SK-N-SH treated with all-trans-retinoic acid at 6 μM for 48 hours (cell line): Measurements from ENCODE around the gene AOPEP.

Source experiments
- ATAC-seq: fragments of 200-7000 bp; cut with Tn5 transposase; 3 replicates; pipeline ENCODE4 v1.9.1; 2020; ENCODE audit warnings: mild to moderate bottlenecking, moderate library complexity
- ARNTL ChIP-seq: fragments of 450-650 bp; formaldehyde crosslinking; IDR thresholded peaks from 2 replicates; pipeline ENCODE4 v1.5.0; 2020; ENCODE audit warnings: low read depth, mild to moderate bottlenecking, moderate library complexity, borderline replicate concordance
- BACH2 ChIP-seq: fragments of 250-450 bp; sonication (Bioruptor Pico); IDR thresholded peaks from 2 replicates; pipeline ENCODE4 v1.9.0; 2021; ENCODE audit warnings: mild to moderate bottlenecking, borderline replicate concordance
- CREB5 ChIP-seq: fragments of 250-450 bp; sonication (Bioruptor Pico); IDR thresholded peaks from 2 replicates; pipeline ENCODE4 v1.5.1; 2020; ENCODE audit warnings: low read depth, mild to moderate bottlenecking, moderate library complexity
- CSDC2 ChIP-seq: fragments of 250-450 bp; sonication (Bioruptor Pico); IDR thresholded peaks from 2 replicates; pipeline ENCODE4 v1.5.0; 2020; ENCODE audit warnings: mild to moderate bottlenecking, moderate library complexity
- CSRNP3 ChIP-seq: fragments of 250-450 bp; sonication (Bioruptor Pico); IDR thresholded peaks from 2 replicates; pipeline ENCODE4 v1.5.1; 2021; ENCODE audit warnings: mild to moderate bottlenecking, moderate library complexity
- ESRRG ChIP-seq: fragments of 250-450 bp; sonication (Bioruptor Pico); IDR thresholded peaks from 2 replicates; pipeline ENCODE4 v1.6.1; 2021; ENCODE audit warnings: mild to moderate bottlenecking
- GLIS3 ChIP-seq: fragments of 250-450 bp; sonication (Bioruptor Pico); IDR thresholded peaks from 2 replicates; pipeline ENCODE4 v1.5.0; 2020; ENCODE audit warnings: mild to moderate bottlenecking, moderate library complexity
- ISL1 ChIP-seq: fragments of 250-450 bp; sonication (Bioruptor Pico); IDR thresholded peaks from 2 replicates; pipeline ENCODE4 v2.1.2; 2022; ENCODE audit warnings: mild to moderate bottlenecking, moderate library complexity
- OSR1 ChIP-seq: fragments of 250-450 bp; sonication (Bioruptor Pico); IDR thresholded peaks from 2 replicates; pipeline ENCODE4 v1.8.0; 2022; ENCODE audit warnings: moderate library complexity, mild to moderate bottlenecking, inconsistent platforms
- POU6F1 ChIP-seq: fragments of 250-450 bp; sonication (Bioruptor Pico); IDR thresholded peaks from 2 replicates; pipeline ENCODE4 v1.8.0; 2021; ENCODE audit warnings: low read depth, mild to moderate bottlenecking, moderate library complexity, borderline replicate concordance
- PPARA ChIP-seq: fragments of 250-450 bp; sonication (Bioruptor Pico); IDR thresholded peaks from 2 replicates; pipeline ENCODE4 v1.5.0; 2020; ENCODE audit warnings: mild to moderate bottlenecking, borderline replicate concordance
- SNAI2 ChIP-seq: fragments of 250-450 bp; sonication (Bioruptor Pico); IDR thresholded peaks from 2 replicates; pipeline ENCODE4 v1.5.0; 2020; ENCODE audit warnings: mild to moderate bottlenecking, moderate library complexity
- TCF4 ChIP-seq: fragments of 250-450 bp; sonication (Bioruptor Pico); IDR thresholded peaks from 2 replicates; pipeline ENCODE4 v1.8.0; 2021; ENCODE audit warnings: mild to moderate bottlenecking, moderate library complexity, borderline replicate concordance
- TOX ChIP-seq: fragments of 250-450 bp; sonication (Bioruptor Pico); IDR thresholded peaks from 2 replicates; pipeline ENCODE4 v1.8.0; 2021; ENCODE audit warnings: mild to moderate bottlenecking, moderate library complexity, borderline replicate concordance
- TSHZ2 ChIP-seq: fragments of 250-450 bp; sonication (Bioruptor Pico); IDR thresholded peaks from 2 replicates; pipeline ENCODE4 v1.5.0; 2020; ENCODE audit warnings: mild to moderate bottlenecking, moderate library complexity
- ZC3H10 ChIP-seq: fragments of 250-450 bp; sonication (Bioruptor Pico); IDR thresholded peaks from 2 replicates; pipeline ENCODE4 v1.5.1; 2021; ENCODE audit warnings: mild to moderate bottlenecking, moderate library complexity
- ZFP3 ChIP-seq: fragments of 250-450 bp; sonication (Bioruptor Pico); IDR thresholded peaks from 2 replicates; pipeline ENCODE4 v1.5.0; 2020; ENCODE audit warnings: mild to moderate bottlenecking, moderate library complexity
- ZFP30 ChIP-seq: fragments of 450-650 bp; formaldehyde crosslinking; IDR thresholded peaks from 2 replicates; pipeline ENCODE4 v1.5.0; 2022; ENCODE audit warnings: mild to moderate bottlenecking, moderate library complexity
- ZNF565 ChIP-seq: fragments of 450-650 bp; formaldehyde crosslinking; conservative IDR thresholded peaks from 2 replicates; pipeline ENCODE4 v1.5.0; 2020; ENCODE audit warnings: low read depth, mild to moderate bottlenecking, moderate library complexity
- ZNF70 ChIP-seq: fragments of 450-650 bp; formaldehyde crosslinking; IDR thresholded peaks from 2 replicates; pipeline ENCODE4 v1.5.0; 2020; ENCODE audit warnings: mild to moderate bottlenecking, moderate library complexity
- ZNF8 ChIP-seq: fragments of 450-650 bp; formaldehyde crosslinking; IDR thresholded peaks from 2 replicates; pipeline ENCODE4 v1.5.0; 2020; ENCODE audit warnings: mild to moderate bottlenecking, moderate library complexity

AOPEP gene

GRCh38 chr9:94717761-94718160, 8.7 kb upstream of the AOPEP start:
- TF ChIP-seq SNAI2 (CRISPR knock-in tag) = no peak
- no peak for ATAC-seq

GRCh38 chr9:94718936-94719335, 7.6 kb upstream of the AOPEP start:
- TF ChIP-seq GLIS3 (CRISPR knock-in tag) (no peak), ZNF565 (CRISPR knock-in tag) (no peak), CREB5 (CRISPR knock-in tag) (no peak), PPARA (CRISPR knock-in tag) (no peak), ESRRG (no peak), BACH2 (CRISPR knock-in tag) (no peak), ZNF70 (CRISPR knock-in tag) (no peak)
- ATAC-seq = no peak

- no peak for ATAC-seq
- TF ChIP-seq ZFP30 (CRISPR knock-in tag) = no peak
- TF ChIP-seq ZNF8 (CRISPR knock-in tag) = no peak
- TF ChIP-seq CREB5 (CRISPR knock-in tag) = no peak
- TF ChIP-seq ARNTL (CRISPR knock-in tag) = no peak
- no peak for TF ChIP-seq TOX (CRISPR knock-in tag)
- TF ChIP-seq PPARA (CRISPR knock-in tag) = no peak
- no peak for TF ChIP-seq CSDC2
- no peak for TF ChIP-seq GLIS3 (CRISPR knock-in tag)
- TF ChIP-seq POU6F1 = no peak
- TF ChIP-seq ZFP3 = no peak
- TF ChIP-seq ZC3H10 (CRISPR knock-in tag) = no peak
- no peak for TF ChIP-seq ZNF70 (CRISPR knock-in tag)
- no peak for TF ChIP-seq OSR1
- TF ChIP-seq CSRNP3 (CRISPR knock-in tag) = no peak
- TF ChIP-seq TCF4 = no peak
- TF ChIP-seq TSHZ2 (CRISPR knock-in tag) = no peak
Observed at GRCh38 chr9:94719878-94720277, 6.6 kb upstream of the AOPEP start.

- no peak for ATAC-seq
- TF ChIP-seq ZNF565 (CRISPR knock-in tag) (no peak), ISL1 (CRISPR knock-in tag) (no peak), SNAI2 (CRISPR knock-in tag) (no peak), ZFP3 (no peak), ZFP30 (CRISPR knock-in tag) (no peak), BACH2 (CRISPR knock-in tag) (no peak), CREB5 (CRISPR knock-in tag) (no peak), TOX (CRISPR knock-in tag) (no peak), ESRRG (no peak)
Observed at GRCh38 chr9:94720846-94721549, 5.5 kb upstream of the AOPEP start.
